Globus pallidus (tissue), 1 donor: ENCODE data around the gene NYNRIN.
"Not testable (repeated sequence)": the region's sequence is repeated elsewhere in the genome, so short reads cannot be mapped to it uniquely, and the experiment has no call there.

Source experiments
- DNase-seq: peaks from one replicate; pipeline ENCODE4 v3.0.0-alpha.2; 2015; ENCODE audit warnings: low spot score

NYNRIN gene

DNA sequence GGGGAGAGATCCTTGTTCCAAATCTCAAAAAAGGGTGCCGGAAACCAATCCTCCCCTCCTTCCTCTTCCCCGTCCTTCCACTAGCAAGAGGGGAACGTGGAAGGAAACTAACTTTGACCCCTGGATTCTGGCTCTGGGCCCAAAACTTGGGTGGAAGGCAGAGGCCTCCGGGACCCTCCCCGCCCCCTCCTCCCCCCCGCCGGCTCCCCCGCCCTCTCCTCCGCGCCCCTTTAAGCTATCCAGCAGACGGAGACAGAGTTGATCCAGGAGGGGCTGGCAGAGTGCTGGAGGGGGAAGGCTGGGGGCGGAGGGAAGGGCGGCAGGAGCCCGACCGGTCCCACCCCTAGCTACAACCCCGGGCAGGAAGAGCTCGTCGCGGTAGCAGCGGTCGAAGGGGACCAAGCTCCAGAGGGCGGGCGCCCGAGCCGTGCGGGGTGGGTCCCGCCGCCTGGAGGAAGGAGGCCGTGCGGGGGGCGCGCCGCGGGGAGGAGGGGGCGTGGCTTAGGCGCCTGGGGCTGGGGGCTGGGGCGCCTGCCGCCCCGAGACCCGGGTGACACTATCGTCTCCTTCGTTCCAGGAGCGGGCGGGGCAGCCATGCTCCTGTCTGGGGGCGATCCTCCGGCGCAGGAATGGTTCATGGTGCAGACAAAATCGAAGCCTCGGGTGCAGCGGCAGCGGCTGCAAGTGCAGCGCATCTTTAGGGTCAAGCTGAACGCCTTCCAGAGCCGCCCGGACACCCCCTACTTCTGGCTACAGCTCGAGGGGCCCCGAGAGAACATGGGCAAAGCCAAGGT, at the start of gene NYNRIN:
TSS of gene NYNRIN (plus strand) at position 351 of the 794 bp plus-strand sequence. CDS start at position 595, 244 bp downstream.
- DNase-seq = no peak

GRCh38 chr14:24349742-24350141, 49.1 kb upstream of the NYNRIN start:
- DNase-seq = no peak

DNA sequence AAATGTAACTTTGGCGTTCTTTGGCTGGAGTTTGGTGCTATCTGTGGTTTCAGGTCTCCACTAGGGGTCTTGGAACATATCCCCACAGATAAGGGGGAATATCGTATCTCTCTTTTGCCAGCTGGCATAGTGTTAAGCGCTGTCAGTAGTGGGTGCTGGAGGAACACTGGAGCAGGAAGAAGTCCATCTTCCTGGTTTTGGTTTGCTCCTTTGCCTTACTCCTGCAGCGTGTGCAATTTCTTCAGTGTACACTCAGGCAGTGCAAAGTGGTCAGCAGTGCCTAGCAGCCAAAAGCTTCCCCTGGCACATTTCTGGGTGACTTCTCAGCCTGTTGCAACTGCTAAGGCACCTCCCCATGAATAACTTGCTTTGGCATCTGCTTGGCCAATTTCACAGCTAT, 47.3 kb upstream of the NYNRIN start:
- no peak for DNase-seq

DNA sequence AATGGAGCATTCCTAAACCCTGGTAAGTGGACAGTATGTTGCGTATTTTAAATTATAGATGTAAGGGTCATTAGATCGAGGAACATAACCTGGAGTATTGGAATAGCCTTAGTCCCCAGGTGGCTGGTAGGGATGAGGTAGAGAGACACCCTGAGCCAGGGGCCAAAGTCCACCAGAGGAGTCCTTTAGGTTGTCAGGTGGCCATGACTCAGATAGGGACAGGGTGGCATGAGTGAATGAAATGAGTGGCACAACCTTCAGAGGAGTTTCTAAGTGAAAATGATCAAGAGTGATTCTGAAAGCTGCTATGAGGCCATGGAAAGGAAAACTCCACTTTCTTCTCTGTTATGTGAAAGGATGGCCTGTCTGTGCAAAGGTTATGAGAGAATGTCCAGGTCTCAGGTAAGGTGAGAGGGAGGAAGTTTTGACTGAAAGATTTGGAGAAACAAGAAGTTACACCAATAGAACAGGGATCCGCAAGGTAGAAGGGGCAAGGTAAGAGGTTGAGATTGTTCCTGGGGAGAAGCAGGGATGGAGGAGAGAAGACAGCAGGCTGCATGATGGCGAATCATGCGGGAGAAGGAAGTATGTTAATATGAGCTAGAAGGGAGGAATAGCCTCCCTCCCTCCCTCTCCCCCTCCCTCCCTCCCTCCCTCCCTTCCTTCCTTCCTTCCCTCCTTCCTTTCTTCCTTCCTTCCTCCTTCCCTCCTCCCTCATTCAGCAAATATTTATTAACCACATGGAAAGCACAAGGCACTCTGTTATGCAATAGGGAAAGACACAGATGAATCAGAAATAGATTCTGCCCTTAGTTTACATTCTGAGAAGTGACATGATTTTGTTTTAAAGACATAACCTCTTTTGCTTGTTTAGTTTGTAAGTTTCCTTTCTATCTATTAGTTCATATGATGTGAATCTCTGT, 45.0 kb upstream of the NYNRIN start:
- no peak for DNase-seq

DNA sequence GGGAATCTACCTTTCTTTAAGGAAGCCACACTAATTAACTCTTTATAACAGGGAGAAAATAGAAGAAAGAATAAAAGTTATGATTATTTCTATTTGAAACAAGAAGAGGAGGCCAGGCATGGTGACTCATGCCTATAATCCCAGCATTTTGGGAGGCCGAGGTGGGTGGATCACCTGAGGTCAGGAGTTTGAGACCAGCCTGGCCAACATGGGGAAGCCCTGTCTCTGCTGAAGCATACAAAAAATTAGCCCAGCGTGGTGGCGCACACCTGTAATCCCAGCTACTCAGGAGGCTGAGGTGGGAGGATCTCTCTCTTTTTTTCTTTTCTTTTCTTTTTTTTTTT, 44.3 kb upstream of the NYNRIN start:
- DNase-seq = not testable (repeated sequence)

- DNase-seq = no peak
Measured at GRCh38 chr14:24355009-24355408, 43.8 kb upstream of the NYNRIN start.

DNA sequence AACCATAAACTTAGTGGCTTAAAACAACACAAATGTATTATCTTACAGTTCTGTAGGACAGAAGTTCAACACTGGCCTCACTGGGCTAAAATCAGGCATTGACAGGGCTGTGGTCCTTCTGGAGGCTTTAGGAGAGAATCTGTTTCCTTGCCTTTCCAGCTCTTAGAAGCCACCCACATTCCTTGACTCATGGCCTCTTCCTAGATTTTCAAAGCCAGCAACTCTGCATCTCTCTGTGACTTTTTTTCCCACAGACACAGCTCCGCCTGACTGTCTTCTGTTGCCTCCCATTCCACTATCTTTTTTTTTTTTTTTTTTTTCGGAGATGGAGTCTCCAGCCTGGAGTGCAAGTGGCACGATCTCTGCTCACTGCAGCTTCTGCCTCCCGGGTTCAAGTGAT, 42.6 kb upstream of the NYNRIN start:
- no peak for DNase-seq

DNA sequence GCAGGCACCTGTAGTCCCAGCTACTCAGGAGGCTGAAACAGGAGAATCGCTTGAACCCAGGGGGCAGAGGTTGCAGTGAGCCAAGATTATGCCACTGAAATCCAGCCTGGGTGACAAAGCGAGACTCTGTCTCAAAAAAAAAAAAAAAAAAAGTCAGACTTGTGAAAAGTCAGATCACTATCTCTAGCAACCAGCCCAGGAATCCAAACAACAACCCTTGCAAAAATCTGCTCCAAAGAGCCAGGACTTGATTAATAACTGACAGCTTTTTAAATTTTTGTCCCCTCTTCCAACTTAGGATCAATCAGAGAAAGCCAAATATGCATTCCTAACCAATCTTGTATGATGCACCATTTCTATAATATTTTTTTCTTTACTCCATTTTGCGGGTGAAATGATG, 38.5 kb upstream of the NYNRIN start:
- no peak for DNase-seq

DNA sequence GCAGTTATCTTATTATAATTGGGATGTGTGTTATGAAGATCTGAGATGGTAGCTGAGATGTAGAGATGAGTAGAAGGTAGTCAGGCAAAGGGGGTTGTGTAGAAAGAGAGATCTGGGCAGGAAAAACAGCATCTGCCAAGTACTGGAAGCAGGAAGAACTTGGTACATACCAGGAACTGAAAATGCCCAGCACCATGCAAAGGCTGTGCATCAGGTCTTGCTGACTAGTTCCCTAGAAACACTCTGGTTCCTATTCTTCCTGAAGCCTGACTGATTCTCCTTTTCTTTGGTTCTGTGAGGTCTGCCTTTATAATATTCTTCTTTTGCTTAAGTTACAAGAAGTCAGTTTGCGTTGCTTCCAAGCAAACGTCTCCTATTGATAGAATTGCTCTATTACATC, 37.5 kb upstream of the NYNRIN start:
- DNase-seq = no peak

GRCh38 chr14:24362241-24362960, 36.4 kb upstream of the NYNRIN start:
- no peak for DNase-seq

- no peak for DNase-seq
Measured at GRCh38 chr14:24363401-24363800, 35.4 kb upstream of the NYNRIN start.

DNA sequence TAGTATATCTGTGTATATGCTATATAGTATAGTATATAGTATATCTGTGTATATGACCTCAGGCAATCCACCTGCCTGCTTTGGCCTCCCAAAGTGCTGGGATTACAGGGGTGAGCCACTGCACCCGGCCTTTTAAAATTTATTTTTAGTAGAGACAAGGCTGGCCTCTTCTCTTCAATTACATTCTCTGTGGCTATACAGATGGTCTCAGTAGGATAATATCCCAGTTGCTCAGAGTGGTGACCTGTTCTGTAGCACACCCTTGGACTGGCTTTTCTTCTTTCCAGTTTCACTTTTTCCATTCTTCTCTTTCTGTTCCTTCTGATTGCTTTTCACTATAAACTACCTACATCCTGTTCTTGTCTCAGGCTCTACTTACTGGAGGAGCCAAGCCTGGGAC, 34.0 kb upstream of the NYNRIN start:
- no peak for DNase-seq

DNA sequence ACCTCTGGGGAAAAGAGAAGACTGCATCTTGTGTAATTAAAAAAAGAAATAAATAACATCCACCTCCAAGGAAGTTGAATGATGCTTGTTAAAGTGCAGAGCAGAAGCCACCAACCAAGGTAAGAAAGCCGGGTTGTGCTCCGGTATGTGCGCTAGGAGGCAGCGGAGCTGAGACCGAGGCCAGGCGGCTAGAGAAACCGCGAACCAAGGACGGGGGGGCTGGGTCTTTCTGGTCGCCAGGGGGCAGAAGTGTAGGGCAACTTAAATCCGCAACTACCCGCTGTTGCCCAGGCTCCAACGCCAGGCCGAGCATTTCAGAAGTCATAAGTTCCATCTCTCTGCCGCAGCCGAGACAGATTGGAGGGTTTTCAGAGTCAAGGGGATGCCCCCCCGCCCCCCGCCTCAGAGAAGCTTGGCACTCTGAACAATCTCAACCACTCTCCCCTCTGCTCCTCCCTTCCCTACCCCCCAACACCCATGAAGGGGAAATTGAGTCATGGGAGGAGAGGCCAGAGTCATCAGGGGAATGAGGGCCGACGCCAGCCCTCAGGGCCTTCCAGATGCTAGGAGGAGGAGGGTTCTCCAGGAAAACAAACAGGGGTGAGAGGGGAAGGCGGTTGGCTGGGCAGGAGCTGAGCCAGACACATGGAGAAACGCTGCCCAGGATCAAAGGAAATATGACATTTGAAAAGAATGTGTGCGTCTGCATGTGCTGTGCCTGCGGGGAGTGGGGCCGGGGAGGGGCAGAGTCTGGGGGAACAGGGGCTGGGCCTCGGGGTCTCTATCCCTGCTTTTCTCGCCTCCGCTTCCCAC, 33.0 kb upstream of the NYNRIN start:
- peak; percentile 60 for DNase-seq

- DNase-seq = no peak
Measured at GRCh38 chr14:24366413-24366720, 32.4 kb upstream of the NYNRIN start.

DNA sequence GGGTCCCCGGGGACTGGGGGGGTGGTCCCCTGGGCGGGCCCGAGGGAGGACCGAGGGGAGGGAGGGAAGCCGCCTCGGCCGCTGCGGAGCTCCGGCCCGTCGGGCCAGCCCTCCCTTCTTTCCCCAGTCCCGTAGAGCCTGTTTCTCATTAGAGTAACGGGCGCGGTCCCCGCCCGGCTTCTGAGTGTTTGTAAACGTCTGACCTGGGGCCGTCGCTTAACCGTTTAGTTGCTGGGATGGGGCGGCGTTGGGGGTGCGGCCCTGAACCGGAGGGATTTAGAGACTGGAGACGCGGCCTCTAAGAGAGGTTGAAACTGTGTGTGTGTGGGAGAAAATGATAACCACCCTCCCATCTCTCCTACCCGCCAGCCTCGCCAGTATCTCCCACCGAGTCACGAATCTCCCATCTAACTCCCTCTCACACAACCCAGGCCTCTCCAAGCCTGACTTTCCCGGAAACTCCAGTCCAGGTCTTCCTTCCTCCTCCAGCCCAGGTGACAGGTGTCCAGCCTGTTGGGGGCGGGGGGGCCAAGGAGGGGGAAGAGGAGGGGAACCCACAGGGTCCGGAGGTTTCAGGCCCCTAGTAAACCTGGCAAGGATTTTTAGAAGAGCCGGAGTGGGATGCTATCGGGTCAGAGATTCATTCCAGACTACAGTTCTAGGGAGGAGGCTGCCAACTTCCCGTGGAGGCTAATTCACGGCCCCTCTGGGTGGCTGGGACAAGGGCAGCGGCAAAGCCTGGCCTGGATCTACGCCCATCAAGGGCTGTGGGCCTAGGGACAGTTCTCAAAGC, 31.9 kb upstream of the NYNRIN start:
- DNase-seq = peak; percentile 51

DNA sequence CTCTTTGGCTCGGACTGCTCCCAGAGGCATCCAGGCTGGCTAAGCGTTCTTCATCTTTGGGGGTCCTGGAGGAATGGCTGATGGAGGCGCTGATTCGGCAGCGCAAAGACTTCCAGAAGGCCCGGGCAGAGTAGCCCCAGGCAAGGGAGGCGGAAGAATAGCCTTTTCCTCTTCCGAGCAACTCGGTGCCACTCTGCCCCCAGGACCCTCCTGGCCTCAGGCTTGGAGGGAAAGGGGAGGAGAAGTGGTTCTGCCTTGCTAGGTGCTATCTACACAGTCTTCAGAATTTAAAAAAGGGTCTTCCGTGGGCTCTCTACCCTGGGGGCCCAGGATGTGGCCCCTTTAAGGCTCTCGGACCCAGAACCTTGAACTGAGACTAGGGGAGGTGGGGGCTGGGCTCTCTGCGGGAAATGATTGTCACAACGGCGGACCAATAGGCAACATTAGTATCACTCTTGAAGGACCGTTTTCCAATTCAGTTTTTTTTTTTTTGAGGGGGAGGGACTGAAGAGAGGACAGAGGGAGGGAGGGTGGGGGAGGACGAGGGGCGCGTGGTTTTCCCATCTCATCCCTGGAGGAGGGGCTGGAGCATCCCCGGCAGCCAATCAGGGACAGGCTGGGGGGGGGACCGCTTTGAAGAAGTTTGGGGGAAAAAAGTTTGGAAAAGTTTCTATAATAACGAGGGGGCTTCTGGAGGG, 31.1 kb upstream of the NYNRIN start, which contains the start of gene NFATC4:
TSS of gene NFATC4 (plus strand) at position 671 of the 698 bp plus-strand sequence. CDS start 157 bp downstream, outside the sequence.
- DNase-seq = peak; percentile 34

DNA sequence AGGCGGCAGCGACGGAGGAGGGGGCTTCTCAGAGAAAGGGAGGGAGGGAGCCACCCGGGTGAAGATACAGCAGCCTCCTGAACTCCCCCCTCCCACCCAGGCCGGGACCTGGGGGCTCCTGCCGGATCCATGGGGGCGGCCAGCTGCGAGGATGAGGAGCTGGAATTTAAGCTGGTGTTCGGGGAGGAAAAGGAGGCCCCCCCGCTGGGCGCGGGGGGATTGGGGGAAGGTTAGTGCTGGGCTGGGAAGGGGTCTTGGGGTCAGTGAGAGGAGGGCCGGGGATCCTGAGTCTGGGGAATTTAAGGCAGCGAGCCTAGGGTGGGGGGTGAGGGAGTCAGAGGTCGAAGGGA, 30.6 kb upstream of the NYNRIN start:
- no peak for DNase-seq

- peak; percentile 14 for DNase-seq
Measured at GRCh38 chr14:24368562-24369252, 30.1 kb upstream of the NYNRIN start.

DNA sequence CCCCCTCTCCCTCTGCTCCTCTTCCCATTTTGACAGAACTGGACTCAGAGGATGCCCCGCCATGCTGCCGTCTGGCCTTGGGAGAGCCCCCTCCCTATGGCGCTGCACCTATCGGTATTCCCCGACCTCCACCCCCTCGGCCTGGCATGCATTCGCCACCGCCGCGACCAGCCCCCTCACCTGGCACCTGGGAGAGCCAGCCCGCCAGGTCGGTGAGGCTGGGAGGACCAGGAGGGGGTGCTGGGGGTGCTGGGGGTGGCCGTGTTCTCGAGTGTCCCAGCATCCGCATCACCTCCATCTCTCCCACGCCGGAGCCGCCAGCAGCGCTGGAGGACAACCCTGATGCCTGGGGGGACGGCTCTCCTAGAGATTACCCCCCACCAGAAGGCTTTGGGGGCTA, 29.3 kb upstream of the NYNRIN start:
- DNase-seq = no peak
